ENCODE measurements around the gene RASSF3. TPM values are rescaled to one million over a fixed set of nuclear protein-coding genes. Genes with fewer than 3 reads are reported as not detected.

The RASSF3 gene
- total and polyA plus RNA-seq, 10 of the 15 experiments (the other 5 are each of a cell fraction or from before 2014, with no cell fraction given) = 6.9 to 62.4 (median 30.3) TPM

DNA sequence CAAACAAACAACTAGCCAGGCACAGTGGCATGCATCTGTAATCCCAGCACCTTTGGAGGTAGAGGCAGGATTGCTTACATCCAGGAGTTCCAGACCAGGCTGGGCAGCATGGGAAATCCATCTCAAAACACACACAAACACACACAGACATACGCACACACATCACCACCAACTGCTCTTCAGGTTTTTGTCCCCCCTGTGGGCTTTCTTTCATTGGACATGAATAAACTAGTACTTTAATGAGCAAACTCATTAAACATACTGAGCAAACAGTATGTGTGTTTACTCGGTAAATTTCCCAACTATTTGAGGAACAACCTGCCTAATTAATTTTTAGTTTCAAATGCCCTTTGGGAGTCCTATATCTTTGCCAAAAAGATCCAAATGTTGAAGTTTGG is 10.1 kb upstream of the RASSF3 start:
- Histone ChIP-seq H3K4me1 (ENCODE audit: control insufficient read depth, insufficient read depth, low read length) (no peaks in the 10 kb centered on the region), H3K9ac (ENCODE audit: control insufficient read depth, insufficient read depth, low read length) (no peak overlapping the region), H3K36me3 (ENCODE audit: control insufficient read depth in 2 of 2, insufficient read depth in 2 of 2, low read length in 1 of 2) (no peaks in the 10 kb centered on the region), H2AFZ (ENCODE audit: control insufficient read depth, low read depth, low read length) (no peak overlapping the region), H3K27me3 (replicated peaks in 1 of 2; ENCODE audit: control insufficient read depth in 2 of 2, insufficient read depth in 2 of 2, low read length in 1 of 2) (no peaks in the 10 kb centered on the region), H3K4me3 (no peak overlapping the region), H3K79me2 (ENCODE audit: control insufficient read depth, insufficient read depth, low read length) (no peaks in the 10 kb centered on the region), H3K4me2 (ENCODE audit: control insufficient read depth, insufficient read depth) (no peak overlapping the region), H4K20me1 (ENCODE audit: control insufficient read depth, insufficient read depth) (no peaks in the 10 kb centered on the region), H3K27ac (ENCODE audit: control insufficient read depth, insufficient read depth) (no peak overlapping the region), H3K9me3 (replicated peaks; ENCODE audit: control insufficient read depth, insufficient read depth, low read length) (no peaks in the 10 kb centered on the region)
- SMC1A ChIA-PET (ENCODE audit: uncharacterized antibody, unreplicated experiment) = interaction anchor here (1.4 kb wide), 1 partner anchor 83 kb away, joined by 3 read pairs; no protein-coding TSS in a partner anchor
- intact Hi-C loops (cut with micrococcal nuclease; ENCODE audit: unreplicated experiment) = no loop called here
- ATAC-seq (no peak), DNase-seq (ENCODE audit: low read depth, low spot score) (no peak), FAIRE-seq (no peak)
- 90% methylated on average over 2 of the region's 2 CpGs for WGBS (ENCODE audit: insufficient coverage, insufficient replicate concordance, low lambda C conversion rate, missing lambda C conversion rate)
- RAD21 ChIA-PET (ENCODE audit: unreplicated experiment) = no interaction called here
- POLR2A ChIA-PET = no interaction called here
- CTCF ChIA-PET = no interaction called here
- BruUV-seq (replicated peaks) = no TSS peak
- TF ChIP-seq PBX3 (IDR thresholded peaks at IDR 0.05; ENCODE audit: insufficient replicate concordance, low read depth, low read length) (peak; percentile 15), ESRRA (IDR thresholded peaks at IDR 0.05; ENCODE audit: low read length) (no peak)
- in situ Hi-C loops (cut with MboI) = no loop called here

- H3K9me3 ChIP-seq (replicated peaks; ENCODE audit: control insufficient read depth, insufficient read depth, low read length) = no peaks in the 10 kb centered on the region
- TF ChIP-seq NBN (IDR thresholded peaks at IDR 0.05) = no peak
- TF ChIP-seq STAT1 (conservative IDR thresholded peaks at IDR 0.05) = no peak
- TF ChIP-seq WRNIP1 (IDR thresholded peaks at IDR 0.05; ENCODE audit: borderline replicate concordance, low read depth, low read length) = no peak
- TF ChIP-seq SPI1 (IDR thresholded peaks at IDR 0.05; ENCODE audit: borderline replicate concordance, insufficient read depth, low read depth, low read length) = no peak
- no peak for TF ChIP-seq REST (IDR thresholded peaks at IDR 0.05; ENCODE audit: low read depth, low read length)
- TF ChIP-seq POU2F2 (IDR thresholded peaks at IDR 0.05; ENCODE audit: borderline replicate concordance, low read depth, low read length) = no peak
- no peak for TF ChIP-seq SREBF2 (IDR thresholded peaks at IDR 0.05; ENCODE audit: low read length)
- TF ChIP-seq RAD21 (IDR thresholded peaks at IDR 0.05; ENCODE audit: insufficient read depth, low read depth, low read length) = no peak
- no peak for TF ChIP-seq NR2C2 (IDR thresholded peaks at IDR 0.05; ENCODE audit: borderline replicate concordance, control insufficient read depth, insufficient read length, low read depth)
Measured at GRCh38 chr12:64603183-64603841, 7.0 kb upstream of the RASSF3 start.

More at GRCh38 chr12:64603183-64603841, 7.0 kb upstream of the RASSF3 start:
- ChIA-PET POLR2A (no interaction called here), SMC1A (ENCODE audit: uncharacterized antibody, unreplicated experiment) (interaction anchor here (1.0 to 1.4 kb wide), 2 partner anchors 13 to 66 kb away, joined by 3 read pairs; no protein-coding TSS in a partner anchor), RAD21 (ENCODE audit: unreplicated experiment) (interaction anchor here (0.7 kb wide), 1 partner anchor 94 kb away, joined by 3 read pairs; no protein-coding TSS in a partner anchor), CTCF (interaction anchor here (0.5 to 1.7 kb wide), 4 partner anchors 19 to 597 kb away, joined by 3 read pairs; no protein-coding TSS in a partner anchor)
- no peak overlapping the region for H3K4me2 ChIP-seq (ENCODE audit: control insufficient read depth, insufficient read depth)
- no peak overlapping the region for H3K9ac ChIP-seq (ENCODE audit: control insufficient read depth, insufficient read depth, low read length)
- DNase-seq (ENCODE audit: low read depth, low spot score) (no peak), ATAC-seq (no peak), FAIRE-seq (no peak)
- H2AFZ ChIP-seq (ENCODE audit: control insufficient read depth, low read depth, low read length) = no peak overlapping the region
- H3K4me1 ChIP-seq (ENCODE audit: control insufficient read depth, insufficient read depth, low read length) = peaks cover 1% of the 10 kb centered on the region; the same call in 1 of the 2 replicates
- no peaks in the 10 kb centered on the region for H3K79me2 ChIP-seq (ENCODE audit: control insufficient read depth, insufficient read depth, low read length)
- no TSS peak for BruUV-seq (replicated peaks)
- H4K20me1 ChIP-seq (ENCODE audit: control insufficient read depth, insufficient read depth) = no peaks in the 10 kb centered on the region
- in situ Hi-C loops (cut with MboI) = no loop called here
- H3K27me3 ChIP-seq (replicated peaks in 1 of 2; ENCODE audit: control insufficient read depth in 2 of 2, insufficient read depth in 2 of 2, low read length in 1 of 2) = no peaks in the 10 kb centered on the region
- H3K27ac ChIP-seq (ENCODE audit: control insufficient read depth, insufficient read depth) = no peak overlapping the region
- 78% methylated on average over 4 of the region's 4 CpGs for WGBS (ENCODE audit: insufficient coverage, insufficient replicate concordance, low lambda C conversion rate, missing lambda C conversion rate)
- no peaks in the 10 kb centered on the region for H3K36me3 ChIP-seq (ENCODE audit: control insufficient read depth in 2 of 2, insufficient read depth in 2 of 2, low read length in 1 of 2)
- intact Hi-C loops (cut with micrococcal nuclease; ENCODE audit: unreplicated experiment) = no loop called here
- H3K4me3 ChIP-seq = no peak overlapping the region
